Effector memory CD8-positive, alpha-beta T cell (primary cell): Measurements from ENCODE around the gene CACNA1C.

Experiments used
- ATAC-seq: fragments of 150-1000 bp; cut with Tn5 transposase; replicated peaks from 2 replicates; pipeline ENCODE4 v1.10.0; 2021; ENCODE audit warnings: mild to moderate bottlenecking, moderate library complexity
- DNase-seq, 3 experiments: peaks; one replicate each; pipeline ENCODE4 v3.0.0; 2021
- H3K27ac Mint-ChIP-seq, 2 donors: one replicate each; pipeline ENCODE4 v1.8.0; 2022; ENCODE audit warnings: mild to moderate bottlenecking in 2 of 2, mixed read lengths in 2 of 2, moderate library complexity in 2 of 2
- H3K27me3 Mint-ChIP-seq, 2 donors: one replicate each; pipeline ENCODE4 v1.8.0; 2022; ENCODE audit warnings: mixed read lengths in 2 of 2
- H3K36me3 Mint-ChIP-seq: one replicate; pipeline ENCODE4 v1.8.0; 2022; ENCODE audit warnings: mild to moderate bottlenecking, moderate library complexity, mixed read lengths; ENCODE audit not compliant: insufficient read depth
- H3K4me1 Mint-ChIP-seq, 2 donors: one replicate each; pipeline ENCODE4 v1.8.0; 2022; ENCODE audit warnings: low read depth in 2 of 2, mixed read lengths in 2 of 2
- H3K4me3 Mint-ChIP-seq, 2 donors: one replicate each; pipeline ENCODE4 v1.8.0; 2022; ENCODE audit warnings: mild to moderate bottlenecking in 2 of 2, mixed read lengths in 2 of 2, moderate library complexity in 2 of 2
- H3K9me3 Mint-ChIP-seq, 2 donors: one replicate each; pipeline ENCODE4 v1.8.0; 2022; ENCODE audit warnings: mixed read lengths in 2 of 2

The CACNA1C gene

GRCh38 chr12:2286461-2287131, 233.8 kb downstream of the CACNA1C start:
- ATAC-seq (no peak), DNase-seq (no peak)
- Mint-ChIP-seq H3K4me1 (peaks cover 0 to 3% of the 10 kb centered on the region in 2 donors), H3K36me3 (no peaks in the 10 kb centered on the region), H3K27me3 (peaks cover 66 to 96% of the 10 kb centered on the region in 2 donors), H3K9me3 (no peaks in the 10 kb centered on the region), H3K27ac (no peak overlapping the region), H3K4me3 (no peak overlapping the region)

GRCh38 chr12:2287151-2287550, 234.4 kb downstream of the CACNA1C start:
- H3K4me3 Mint-ChIP-seq: no peak overlapping the region
- peaks cover 62 to 98% of the 10 kb centered on the region in 2 donors for H3K27me3 Mint-ChIP-seq
- ATAC-seq (no peak), DNase-seq (no peak)
- H3K36me3 Mint-ChIP-seq: no peaks in the 10 kb centered on the region
- no peak overlapping the region for H3K27ac Mint-ChIP-seq
- H3K4me1 Mint-ChIP-seq: peaks cover 0 to 3% of the 10 kb centered on the region in 2 donors
- no peaks in the 10 kb centered on the region for H3K9me3 Mint-ChIP-seq

- Mint-ChIP-seq H3K36me3 (no peaks in the 10 kb centered on the region), H3K4me1 (peaks cover 0 to 3% of the 10 kb centered on the region in 2 donors), H3K9me3 (no peaks in the 10 kb centered on the region), H3K4me3 (no peak overlapping the region), H3K27ac (no peak overlapping the region), H3K27me3 (peaks cover 66 to 98% of the 10 kb centered on the region in 2 donors)
- ATAC-seq: no peak
- no peak for DNase-seq
Measured at GRCh38 chr12:2287589-2287988, 234.8 kb downstream of the CACNA1C start.

- no peaks in the 10 kb centered on the region for H3K36me3 Mint-ChIP-seq
Measured at GRCh38 chr12:2288001-2288400, 235.2 kb downstream of the CACNA1C start.

GRCh38 chr12:2288471-2288870, 235.7 kb downstream of the CACNA1C start:
- Mint-ChIP-seq H3K9me3 (no peaks in the 10 kb centered on the region), H3K27ac (no peak overlapping the region), H3K36me3 (no peaks in the 10 kb centered on the region), H3K4me3 (no peak overlapping the region), H3K27me3 (peaks cover 66 to 96% of the 10 kb centered on the region in 2 donors), H3K4me1 (peaks cover 0 to 3% of the 10 kb centered on the region in 2 donors)
- DNase-seq: no peak
- no peak for ATAC-seq

More at GRCh38 chr12:2288001-2288400, 235.2 kb downstream of the CACNA1C start:
- DNase-seq (no peak), ATAC-seq (no peak)
- Mint-ChIP-seq H3K4me1 (peaks cover 0 to 3% of the 10 kb centered on the region in 2 donors), H3K27ac (no peak overlapping the region), H3K4me3 (no peak overlapping the region), H3K27me3 (peaks cover 66 to 98% of the 10 kb centered on the region in 2 donors), H3K9me3 (no peaks in the 10 kb centered on the region)

GRCh38 chr12:2288875-2289274, 236.1 kb downstream of the CACNA1C start:
- Mint-ChIP-seq H3K27me3 (peaks cover 66 to 94% of the 10 kb centered on the region in 2 donors), H3K4me3 (no peak overlapping the region), H3K27ac (no peak overlapping the region), H3K9me3 (no peaks in the 10 kb centered on the region), H3K36me3 (no peaks in the 10 kb centered on the region), H3K4me1 (peaks cover 0 to 3% of the 10 kb centered on the region in 2 donors)
- ATAC-seq (no peak), DNase-seq (no peak)

- Mint-ChIP-seq H3K4me3 (no peak overlapping the region), H3K27me3 (peaks cover 59 to 94% of the 10 kb centered on the region in 2 donors), H3K4me1 (peaks cover 0 to 3% of the 10 kb centered on the region in 2 donors), H3K27ac (no peak overlapping the region), H3K9me3 (no peaks in the 10 kb centered on the region), H3K36me3 (no peaks in the 10 kb centered on the region)
- DNase-seq: no peak
- no peak for ATAC-seq
Measured at GRCh38 chr12:2289525-2289924, 236.7 kb downstream of the CACNA1C start.

GRCh38 chr12:2290091-2290490, 237.3 kb downstream of the CACNA1C start:
- H3K4me1 Mint-ChIP-seq: peaks cover 0 to 5% of the 10 kb centered on the region in 2 donors
- no peak overlapping the region for H3K27ac Mint-ChIP-seq
- ATAC-seq: no peak
- no peaks in the 10 kb centered on the region for H3K9me3 Mint-ChIP-seq
- H3K4me3 Mint-ChIP-seq: no peak overlapping the region
- H3K36me3 Mint-ChIP-seq: peaks cover under 1% of the 10 kb centered on the region
- H3K27me3 Mint-ChIP-seq: peaks cover 58 to 94% of the 10 kb centered on the region in 2 donors
- DNase-seq: no peak

- Mint-ChIP-seq H3K4me3 (no peak overlapping the region), H3K27me3 (peaks cover 59 to 93% of the 10 kb centered on the region in 2 donors), H3K9me3 (no peaks in the 10 kb centered on the region), H3K36me3 (peaks cover 2% of the 10 kb centered on the region), H3K27ac (no peak overlapping the region), H3K4me1 (peaks cover 0 to 8% of the 10 kb centered on the region in 2 donors)
- DNase-seq (no peak), ATAC-seq (no peak)
Measured at GRCh38 chr12:2290516-2291065, 237.8 kb downstream of the CACNA1C start.

GRCh38 chr12:2291182-2291832, 238.5 kb downstream of the CACNA1C start:
- peaks cover 0 to 8% of the 10 kb centered on the region in 2 donors for H3K4me1 Mint-ChIP-seq

GRCh38 chr12:2291947-2292346, 239.2 kb downstream of the CACNA1C start:
- Mint-ChIP-seq H3K27me3 (peaks cover 62 to 88% of the 10 kb centered on the region in 2 donors), H3K4me1 (peaks cover 0 to 8% of the 10 kb centered on the region in 2 donors), H3K36me3 (peaks cover 2% of the 10 kb centered on the region), H3K4me3 (no peak overlapping the region), H3K9me3 (no peaks in the 10 kb centered on the region), H3K27ac (no peak overlapping the region)
- DNase-seq (no peak), ATAC-seq (no peak)

More at GRCh38 chr12:2291182-2291832, 238.5 kb downstream of the CACNA1C start:
- no peaks in the 10 kb centered on the region for H3K9me3 Mint-ChIP-seq
- ATAC-seq (peak; percentile 44), DNase-seq (peak in 2 of 3 experiments; percentile 23 to 24)
- no peak overlapping the region for H3K27ac Mint-ChIP-seq
- peaks cover 2% of the 10 kb centered on the region for H3K36me3 Mint-ChIP-seq
- no peak overlapping the region for H3K4me3 Mint-ChIP-seq
- H3K27me3 Mint-ChIP-seq: peaks cover 59 to 88% of the 10 kb centered on the region in 2 donors

- Mint-ChIP-seq H3K36me3 (peaks cover 2% of the 10 kb centered on the region), H3K27me3 (peaks cover 58 to 87% of the 10 kb centered on the region in 2 donors), H3K4me1 (peaks cover 0 to 8% of the 10 kb centered on the region in 2 donors), H3K27ac (no peak overlapping the region), H3K9me3 (no peaks in the 10 kb centered on the region), H3K4me3 (no peak overlapping the region)
- no peak for DNase-seq
- ATAC-seq: no peak
Measured at GRCh38 chr12:2292560-2292959, 239.8 kb downstream of the CACNA1C start.

GRCh38 chr12:2294651-2295475, 242.1 kb downstream of the CACNA1C start:
- Mint-ChIP-seq H3K9me3 (no peaks in the 10 kb centered on the region), H3K4me1 (peaks cover 0 to 8% of the 10 kb centered on the region in 2 donors), H3K4me3 (no peak overlapping the region), H3K27ac (no peak overlapping the region), H3K27me3 (peaks cover 43 to 77% of the 10 kb centered on the region in 2 donors), H3K36me3 (peaks cover 2% of the 10 kb centered on the region)
- no peak for ATAC-seq
- no peak for DNase-seq
